ENCODE measurements around the gene RPTOR.
A peak's percentile ranks its signal among the peaks of the same experiment; 100 is the strongest.

Gene RPTOR

DNA sequence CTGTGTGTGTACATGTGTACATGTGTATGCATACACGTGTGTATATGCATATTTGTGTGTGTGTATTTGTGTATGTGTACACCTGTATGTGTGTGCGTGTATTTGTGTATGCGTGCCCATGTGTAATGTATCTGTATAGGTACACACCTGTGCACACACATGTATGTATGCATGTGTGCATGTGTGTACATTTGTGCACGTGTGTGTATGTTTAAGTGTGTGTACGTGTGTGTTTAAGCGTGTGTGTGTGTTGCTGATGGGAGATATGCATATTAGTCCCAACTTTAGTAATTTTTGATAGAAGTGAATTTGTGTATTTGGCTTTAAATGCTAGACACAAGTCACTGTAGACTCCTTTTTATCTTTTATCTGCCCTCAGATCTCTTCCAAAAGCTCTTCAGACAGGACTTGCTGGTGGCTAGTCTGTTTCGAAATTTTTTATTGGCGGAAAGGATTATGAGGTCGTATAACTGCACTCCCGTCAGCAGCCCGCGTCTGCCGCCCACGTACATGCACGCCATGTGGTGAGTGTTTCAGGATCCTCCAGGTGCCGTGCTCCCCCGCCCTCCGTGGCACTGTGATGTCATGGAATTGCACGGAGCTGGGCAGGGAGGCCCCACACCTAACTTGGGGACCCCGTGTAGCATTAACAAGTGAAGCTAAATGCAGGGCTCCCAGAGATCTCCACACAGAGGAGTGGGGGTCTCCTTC is 278.2 kb downstream of the RPTOR start:
- DNase-seq = no peak

DNA sequence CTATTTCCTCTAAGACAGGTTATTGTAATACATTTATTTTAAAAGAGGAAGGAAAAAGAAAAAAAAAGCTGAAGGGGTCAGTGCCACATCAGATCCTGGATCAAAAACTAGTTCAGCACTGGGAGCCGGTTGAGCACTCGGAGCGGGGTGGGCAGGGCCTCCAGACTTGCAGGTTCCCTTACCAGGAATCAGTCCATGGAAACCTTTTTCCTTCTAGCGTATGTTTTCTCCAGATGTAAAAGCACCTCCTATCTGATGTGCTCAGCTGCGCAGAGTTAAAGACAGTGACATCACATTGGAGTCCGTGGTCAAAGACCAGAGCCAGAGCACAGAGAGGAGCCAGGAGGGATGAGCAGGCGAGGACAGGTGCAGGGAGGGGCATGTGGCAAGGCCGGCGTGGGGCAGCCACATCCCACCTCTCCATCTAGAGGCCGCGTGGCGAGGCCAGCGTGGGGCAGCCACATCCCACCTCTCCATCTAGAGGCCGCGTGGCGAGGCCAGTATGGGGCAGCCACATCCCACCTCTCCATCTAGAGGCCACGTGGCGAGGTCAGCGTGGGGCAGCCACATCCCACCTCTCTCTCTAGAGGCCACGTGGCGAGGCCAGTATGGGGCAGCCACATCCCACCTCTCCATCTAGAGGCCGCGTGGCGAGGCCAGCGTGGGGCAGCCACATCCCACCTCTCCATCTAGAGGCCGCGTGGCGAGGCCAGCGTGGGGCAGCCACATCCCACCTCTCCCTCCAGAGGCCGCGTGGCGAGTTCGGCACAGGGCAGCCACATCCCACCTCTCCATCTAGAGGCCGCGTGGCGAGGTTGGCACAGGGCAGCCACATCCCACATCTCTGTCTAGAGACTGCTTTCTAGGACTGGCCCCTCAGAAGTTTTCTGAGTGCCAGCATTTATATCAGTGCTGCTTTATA is 280.2 kb downstream of the RPTOR start:
- DNase-seq = no peak

DNA sequence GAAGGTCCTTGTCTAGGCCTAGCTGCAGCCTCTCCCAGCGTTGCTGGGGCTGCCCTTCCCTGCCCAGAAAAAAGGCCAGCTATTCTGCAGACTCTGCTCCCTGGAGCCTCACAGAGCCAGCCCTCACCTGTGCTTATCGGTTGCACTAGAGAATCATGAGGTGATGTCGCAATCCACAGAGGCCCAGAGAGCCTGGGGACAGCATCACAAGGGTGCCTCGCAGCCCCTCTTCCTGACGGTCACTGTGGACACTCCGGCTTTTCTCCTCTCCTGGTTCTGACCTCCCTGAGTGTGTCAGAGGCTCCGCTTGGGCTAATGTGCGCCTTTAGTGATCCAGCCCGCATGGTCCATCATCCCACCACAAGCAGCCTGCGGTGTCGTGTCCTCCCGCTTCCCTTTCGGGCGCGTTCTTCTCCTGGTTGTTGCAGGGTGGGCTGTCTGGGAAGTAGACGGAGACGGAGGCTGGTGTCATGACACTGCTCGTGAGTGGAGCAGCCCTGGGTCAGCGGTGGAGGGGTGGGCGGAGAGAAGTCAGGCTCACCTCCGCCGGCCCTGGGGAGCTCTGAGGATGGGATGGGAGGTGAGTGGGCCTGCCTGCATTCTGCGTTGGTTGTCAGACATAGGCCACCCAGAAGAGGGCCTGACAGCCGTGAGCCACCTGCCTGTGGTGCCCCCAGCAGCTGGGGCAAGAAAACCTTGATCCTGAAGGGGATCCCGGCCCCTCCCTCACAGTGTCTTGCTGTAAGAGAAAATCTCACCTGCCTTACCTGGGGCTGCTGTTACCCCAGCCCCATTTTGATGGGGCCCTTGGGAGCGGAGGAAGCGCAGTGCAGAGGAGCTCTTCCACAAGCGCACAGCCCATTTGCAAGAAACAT is 281.1 kb downstream of the RPTOR start:
- DNase-seq = no peak

DNA sequence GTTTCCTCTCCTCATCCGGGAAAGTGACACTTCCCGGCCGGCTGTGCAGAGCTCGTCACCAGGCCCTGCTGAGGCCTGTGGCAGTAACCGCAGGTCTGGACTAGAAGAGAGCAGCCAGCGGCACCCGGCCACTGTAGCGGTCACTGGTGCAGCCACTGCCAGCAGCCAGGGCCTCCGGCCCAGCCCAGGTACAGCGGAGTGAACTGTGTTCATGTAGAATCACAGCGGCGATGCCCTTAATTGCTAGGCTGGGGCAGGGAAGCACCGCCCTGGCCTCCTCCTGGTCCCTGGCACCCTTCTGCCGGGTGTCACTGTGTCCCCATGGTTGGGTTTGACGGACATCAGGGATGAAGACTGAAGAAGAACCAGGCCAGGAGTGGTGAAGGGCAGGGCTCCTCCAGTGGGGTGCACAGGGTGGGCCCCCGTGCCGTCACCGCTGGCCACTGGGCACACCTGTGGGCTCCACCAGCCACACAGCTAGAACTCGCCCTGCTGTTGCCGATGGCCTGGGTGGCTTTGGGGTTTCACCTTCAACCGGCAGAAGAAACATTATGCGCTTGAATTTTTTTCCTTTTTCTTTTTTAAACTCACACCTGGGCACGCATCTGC is 281.8 kb downstream of the RPTOR start:
- no peak for DNase-seq

DNA sequence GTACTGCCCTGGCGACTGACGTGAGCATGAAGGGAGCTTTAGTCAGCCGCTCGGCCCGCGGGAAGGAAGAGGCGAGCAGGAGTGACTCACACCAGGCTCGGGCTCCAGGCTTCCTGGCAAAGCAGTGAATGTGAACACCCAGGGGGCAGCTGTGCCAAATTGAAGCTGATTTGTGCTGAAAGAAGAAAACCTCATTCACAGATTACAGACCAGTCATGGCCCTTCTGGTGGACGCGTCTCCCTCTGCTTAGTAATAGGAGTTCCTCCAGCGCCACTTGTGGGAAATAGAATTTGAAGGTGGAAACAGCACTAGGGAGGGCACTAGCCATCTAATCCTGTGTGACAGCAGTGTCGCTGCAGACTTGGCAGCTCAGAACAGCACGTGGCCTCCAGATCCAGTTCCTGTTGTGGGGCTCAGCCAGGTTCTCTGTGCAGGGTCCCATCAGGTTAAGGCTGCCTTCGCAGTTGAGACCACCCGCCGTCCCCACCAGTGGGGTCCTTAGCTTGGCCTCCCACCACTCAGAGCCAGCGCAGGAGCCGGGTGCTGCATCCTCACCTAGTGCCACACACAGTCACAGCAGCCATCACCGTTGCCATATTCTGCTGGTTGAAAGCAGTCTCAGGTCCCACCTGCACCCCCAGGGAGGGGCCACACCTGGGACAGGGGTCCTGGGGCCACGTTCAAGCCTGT is 282.5 kb downstream of the RPTOR start:
- no peak for DNase-seq

DNA sequence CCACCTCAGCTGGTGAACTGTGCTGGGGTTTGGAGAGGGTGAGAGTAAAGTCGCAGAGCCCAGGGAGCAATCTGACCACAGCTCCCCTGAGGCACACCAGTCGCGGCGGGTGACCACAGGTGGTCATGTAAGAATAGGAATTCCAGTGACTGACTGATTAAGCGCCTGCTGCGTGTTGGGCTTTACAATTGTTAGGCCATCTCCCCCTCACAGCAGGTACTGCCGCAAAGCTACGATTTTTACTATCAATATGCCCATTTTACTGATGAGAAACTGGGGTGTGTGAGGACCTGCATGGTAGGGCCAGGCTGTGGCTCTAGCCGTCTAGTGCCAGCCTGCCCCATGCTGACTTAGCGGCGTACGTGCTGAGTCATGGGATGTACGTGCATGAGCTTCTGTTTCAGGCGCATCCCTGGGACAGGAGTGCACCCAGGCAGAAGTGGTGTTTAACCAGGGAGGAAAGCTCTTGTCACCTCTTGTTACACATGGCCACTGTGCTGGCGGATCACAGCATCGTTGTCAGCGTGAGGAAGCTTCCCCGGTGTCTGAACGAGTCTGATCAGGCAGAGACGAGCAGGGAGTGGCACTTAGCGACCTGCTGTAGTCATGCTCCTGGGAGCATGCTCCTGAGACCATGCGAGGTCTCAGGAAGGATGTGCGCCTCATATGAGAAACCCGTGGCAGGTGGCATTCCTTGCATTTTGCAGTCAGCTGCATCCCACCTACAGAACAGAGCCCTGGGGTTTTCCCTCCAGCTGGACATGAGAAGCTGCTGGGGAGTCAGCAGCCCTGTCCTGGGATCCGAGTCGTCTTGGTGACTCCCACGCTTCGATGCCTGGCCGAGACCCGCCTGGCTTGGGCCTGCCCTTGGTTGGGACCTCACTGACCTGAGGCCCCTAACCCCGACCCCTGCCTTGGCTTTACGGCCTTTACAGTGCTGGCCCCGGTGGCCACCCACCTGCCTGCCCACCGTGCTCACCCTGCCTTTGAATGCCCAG is 283.3 kb downstream of the RPTOR start:
- peak; percentile 5 for DNase-seq

DNA sequence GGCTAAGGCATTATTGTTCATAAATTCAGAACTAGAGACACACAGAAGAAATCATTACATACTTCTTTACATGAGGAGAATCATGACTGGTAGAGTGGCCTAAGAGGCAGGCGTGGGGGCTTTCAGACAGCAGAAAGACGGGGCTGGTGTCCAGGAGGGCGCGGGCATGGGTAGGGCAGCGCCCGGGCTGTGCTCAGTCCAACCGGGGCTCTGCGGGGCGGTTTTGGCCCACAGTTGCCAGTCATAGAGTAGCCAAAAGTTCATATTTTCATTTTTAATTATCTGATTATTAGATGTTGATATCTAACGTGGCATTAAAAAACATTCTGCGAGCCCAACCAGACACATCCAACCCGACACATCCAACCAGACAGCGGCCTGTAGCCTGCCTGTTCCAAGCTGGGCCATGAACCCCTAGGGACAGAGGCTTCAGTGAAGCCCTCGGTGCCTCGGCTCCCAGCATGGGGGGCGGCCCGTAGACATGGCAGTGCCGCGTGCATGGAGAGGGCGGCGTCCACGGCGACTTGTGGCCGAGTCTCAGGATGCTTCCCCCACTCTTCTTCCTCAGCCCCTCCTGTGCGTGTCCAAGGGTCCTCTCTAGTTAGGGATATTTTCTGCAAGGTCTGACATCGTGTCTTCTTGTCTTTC is 284.7 kb downstream of the RPTOR start:
- DNase-seq = no peak

DNA sequence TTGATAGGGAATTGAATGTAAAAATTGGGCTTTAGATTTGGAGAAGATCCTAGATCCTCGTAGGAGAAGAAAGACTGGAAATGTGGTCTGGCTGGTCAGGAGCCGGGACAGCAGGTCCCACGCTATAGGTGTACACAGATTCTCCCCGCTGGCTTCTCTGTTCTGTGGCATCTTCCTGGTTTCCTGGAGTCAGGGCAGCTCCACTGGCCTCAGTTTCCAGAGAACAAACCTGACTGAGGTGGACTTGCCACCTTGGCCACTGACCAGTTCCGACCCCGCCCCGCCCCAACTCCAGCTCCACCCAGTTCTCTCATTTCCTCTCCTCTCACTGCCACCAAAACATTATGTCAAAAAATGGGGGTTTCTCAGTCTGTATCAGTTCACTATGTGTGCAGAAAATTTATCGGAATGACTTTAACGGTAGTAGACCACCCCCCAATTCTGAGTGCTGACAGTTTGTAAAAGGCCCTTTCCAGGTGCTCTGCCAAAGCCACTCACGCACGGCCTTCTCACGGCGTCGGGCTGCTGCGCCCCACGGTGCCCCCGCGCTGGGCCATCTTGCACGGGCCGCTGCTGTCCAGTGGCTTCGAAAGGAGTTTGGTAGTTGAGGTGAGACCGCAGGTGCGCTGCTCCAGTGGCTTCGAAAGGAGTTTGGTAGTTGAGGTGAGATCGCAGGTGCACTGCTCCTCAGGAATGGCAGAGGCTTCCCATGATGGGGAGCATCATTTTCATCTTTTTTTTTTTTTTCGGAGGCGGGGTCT is 285.6 kb downstream of the RPTOR start:
- no peak for DNase-seq

DNA sequence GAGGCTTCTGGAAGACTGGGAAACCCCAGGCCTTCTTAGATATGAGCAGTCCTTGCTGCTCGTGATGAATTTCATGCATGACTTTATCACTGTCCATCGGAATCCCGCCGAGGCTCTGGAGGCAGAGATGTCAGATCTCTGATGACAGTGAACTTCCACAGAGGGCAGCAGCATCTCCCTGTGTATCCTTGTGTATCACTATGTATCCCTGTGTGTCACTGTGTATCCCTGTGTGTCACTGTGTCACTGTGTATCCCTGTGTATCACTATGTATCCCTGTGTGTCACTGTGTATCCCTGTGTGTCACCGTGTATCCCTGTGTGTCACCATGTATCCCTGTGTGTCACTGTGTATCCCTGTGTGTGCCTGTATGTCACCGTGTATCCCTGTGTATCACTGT is 286.9 kb downstream of the RPTOR start:
- no peak for DNase-seq

DNA sequence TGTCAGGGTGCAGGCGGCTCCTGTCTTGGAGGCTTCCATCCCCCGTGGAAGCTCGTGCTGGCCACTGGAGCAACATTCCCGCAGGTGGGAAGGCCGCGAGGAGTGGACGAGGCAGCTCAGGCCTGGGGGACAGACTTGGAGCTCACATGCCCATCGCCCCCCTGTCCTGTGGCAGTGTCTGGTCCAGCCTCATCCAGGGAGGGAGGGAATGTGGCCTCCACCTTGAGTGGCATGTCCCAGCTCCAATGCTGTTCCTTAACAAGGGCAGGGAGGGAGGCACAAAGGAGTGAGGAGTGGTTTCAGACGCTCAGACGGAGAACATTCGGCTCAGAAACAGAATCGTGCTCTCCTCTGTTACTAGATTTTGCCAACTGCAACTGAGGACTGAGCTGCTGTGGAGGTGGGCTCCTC is 287.6 kb downstream of the RPTOR start:
- DNase-seq = no peak

DNA sequence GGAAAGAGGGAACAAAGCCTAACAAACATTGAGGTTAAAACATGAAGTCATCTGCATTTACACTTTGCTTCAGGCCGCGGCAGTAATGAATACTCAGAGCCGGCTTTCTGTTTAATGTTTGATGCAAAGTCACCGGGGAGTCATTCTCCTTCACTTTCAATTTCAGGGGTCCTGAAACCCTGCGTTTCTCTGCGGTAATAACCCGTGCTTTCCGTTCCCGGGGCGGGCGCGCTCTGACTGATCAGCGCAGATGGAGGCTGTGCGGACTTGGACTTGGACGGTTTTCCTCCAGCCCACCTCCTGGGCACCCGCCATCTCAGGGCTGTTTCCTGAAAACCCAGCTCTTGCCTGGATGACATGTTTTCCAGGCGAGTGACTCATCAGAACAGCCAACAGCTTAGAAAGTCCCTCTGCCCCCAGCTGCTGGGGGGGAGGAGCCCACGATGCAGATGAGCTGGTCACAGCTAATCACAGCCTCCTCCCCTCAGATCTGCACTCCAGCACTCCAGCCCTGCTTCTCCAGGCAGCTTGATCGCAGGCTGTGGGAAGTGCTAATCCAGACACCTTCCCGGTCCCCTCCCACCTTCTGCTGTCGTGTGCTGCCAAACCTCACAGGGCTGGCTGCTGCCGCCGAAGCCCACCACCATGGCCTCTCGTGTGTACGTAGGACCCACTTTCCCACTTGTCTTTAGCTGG is 288.4 kb downstream of the RPTOR start:
- peak; percentile 70 for DNase-seq

DNA sequence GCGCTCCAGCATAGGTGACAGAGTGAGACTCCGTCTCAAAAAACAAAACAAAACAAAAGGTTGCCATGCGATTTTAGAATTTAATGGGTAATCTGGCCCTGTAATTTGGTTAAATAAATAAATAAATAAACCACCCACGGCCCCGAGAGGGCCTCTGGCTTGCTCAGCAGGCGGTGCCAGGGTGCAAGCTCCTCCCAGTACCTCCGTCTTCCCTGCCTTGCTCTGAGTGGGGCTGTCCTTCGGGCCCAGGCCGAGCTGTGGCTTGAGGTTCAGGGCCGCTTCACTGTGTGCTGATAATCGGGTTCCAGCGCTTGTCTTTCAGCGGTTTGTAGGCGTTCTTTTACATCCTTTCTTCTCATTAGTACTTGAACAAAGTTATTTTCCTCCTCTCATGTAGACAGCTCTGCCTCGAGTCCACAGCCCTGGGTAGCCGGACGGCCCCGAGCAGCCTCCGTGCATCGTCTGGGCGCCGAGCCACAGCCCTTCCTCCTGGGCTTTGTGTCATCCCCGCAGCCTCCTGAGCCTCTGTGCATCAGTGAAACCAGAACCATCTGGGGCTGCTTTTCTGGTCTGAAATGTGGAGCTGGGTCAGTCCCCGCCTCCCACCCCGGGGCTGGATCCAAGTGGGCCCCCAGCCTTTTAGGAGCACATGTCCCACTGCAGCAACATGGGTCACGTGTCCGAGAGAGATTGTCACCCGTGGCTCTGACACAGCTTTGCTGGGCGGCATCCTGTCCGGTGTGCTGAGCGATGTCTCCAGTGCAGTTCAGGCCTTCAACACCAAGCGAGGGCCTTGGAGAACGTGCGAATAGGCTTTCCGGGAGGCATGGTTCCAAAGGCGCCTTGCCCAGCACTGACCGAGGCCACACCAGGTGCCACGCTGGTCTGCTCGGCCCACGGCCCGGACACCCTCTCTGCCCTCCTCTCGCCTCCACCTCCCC is 289.6 kb downstream of the RPTOR start:
- DNase-seq = no peak

DNA sequence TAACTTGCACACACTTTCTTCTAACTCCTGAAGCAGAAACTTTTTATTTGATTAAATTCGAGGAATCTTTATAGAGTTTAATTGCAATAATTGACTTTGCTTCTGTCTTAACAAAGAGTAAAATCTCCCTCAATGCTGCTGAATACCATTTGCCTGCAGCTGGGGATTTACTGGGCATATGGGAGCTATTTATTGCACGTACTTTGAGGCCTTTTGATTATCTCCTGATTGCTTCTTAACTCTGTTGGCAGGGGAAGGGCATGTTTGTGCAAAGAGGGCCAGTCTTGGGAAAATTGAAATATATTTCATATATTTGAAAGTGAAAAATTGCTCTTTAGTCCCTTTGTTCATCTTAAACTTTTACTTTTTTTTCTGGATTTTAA is 290.2 kb downstream of the RPTOR start:
- no peak for DNase-seq

DNA sequence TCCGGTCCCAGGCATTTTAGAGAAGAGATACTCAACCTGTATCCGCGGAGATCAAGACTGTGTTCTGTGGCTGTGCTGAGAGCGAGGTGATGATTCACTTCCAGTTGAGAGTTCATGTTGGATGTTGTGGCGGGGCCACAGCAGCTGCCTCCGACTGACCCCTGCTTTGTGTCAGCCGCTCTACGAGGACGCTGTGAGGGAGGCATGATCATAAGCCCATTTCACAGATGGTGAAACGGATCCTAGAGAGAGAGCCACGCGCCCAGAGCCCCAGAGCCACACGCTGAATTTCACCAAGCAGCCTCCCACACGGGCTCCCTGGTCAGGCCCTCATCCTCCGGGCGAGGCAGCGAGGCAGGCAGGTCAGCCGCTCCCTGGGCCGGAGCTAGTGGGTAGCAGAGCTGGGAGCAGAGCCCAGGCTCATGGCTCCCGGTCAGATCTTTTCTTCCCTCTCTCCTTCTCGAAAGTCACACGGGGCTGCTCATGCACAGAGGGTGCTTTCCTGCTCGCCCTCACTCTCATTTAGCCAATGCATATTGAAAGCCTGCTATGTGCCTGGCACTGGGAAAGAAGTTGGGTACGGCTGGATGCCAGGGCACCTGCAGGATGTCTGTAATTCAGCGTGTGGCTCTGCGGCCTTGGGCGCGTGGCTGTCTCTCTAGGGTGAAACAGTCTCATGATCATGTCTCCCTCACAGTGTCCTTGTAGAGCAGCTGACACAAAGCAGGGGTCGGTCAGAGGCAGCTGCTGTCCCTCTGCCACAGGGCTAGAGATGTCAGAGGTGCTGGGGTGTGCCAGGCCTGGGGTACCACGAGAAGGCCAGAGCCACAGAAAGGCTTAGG is 291.4 kb downstream of the RPTOR start:
- no peak for DNase-seq

DNA sequence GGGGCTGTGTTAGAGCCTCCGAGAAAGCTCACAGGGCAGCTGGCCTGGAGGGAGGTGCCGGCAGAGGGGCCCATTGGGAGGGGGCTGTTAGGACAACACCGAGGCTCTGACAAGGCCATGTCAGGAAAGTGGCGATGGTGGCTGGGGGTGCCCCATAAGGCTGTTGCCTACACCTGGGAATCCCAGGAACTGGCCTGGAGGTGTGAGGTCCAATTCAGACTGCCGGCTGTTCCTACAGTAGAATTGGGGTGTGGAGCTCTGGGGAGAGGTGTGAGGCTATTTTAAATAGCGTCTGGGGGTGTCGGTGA is 292.0 kb downstream of the RPTOR start:
- DNase-seq = no peak

DNA sequence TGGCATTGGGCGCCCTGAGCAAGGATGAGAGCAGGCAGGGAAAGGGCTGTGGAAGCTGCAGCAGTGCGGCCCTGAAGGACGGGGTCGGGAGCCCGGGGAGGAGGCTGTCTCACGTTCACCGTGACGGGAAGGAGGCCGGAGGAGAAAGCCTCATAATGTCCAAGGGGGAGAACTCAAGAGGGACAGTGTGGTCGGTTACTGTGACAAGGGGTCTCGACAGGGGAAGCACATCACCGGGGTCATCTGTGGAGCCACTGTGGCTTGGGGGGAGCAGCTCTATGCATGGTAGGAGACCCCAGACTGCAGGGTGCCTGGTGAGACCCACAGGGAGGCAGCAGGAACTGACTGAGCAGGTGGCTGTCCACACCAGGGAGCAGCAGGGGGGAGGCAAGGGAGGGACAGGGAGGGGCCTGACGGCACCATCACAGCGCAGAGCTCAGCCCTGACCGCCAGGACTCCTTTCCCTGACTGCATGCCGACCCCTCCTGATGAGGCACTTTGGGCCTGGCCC is 292.4 kb downstream of the RPTOR start:
- no peak for DNase-seq

DNA sequence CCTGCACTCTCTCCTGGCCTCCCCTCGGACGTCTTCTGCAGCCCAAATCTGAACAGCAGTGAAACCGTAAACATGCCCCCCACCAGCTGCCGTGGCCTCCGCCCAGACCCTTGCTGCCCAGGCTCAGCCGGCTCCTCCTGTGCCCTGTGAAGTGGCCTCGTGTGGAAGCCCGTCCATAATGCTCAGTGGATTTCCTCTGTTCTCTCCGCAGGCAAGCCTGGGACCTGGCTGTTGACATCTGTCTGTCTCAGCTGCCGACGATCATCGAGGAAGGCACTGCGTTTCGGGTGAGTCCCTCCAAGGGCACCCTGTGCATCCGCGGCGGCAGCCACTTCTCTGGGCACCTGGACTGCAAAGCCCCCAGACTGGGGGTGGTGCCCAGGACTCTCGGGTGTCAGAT is 293.1 kb downstream of the RPTOR start:
- DNase-seq = no peak

All from NCI-H1417 treated with DMSO at 0.1 percent for 48 hours (cell line).